Left colon (tissue), 2 donors: ENCODE results near the gene P2RX1. TPM values are rescaled to one million over a fixed set of nuclear protein-coding genes. Genes with fewer than 3 reads are reported as not detected.
"Not testable (repeated sequence)": the region's sequence is repeated elsewhere in the genome, so short reads cannot be mapped to it uniquely, and the experiment has no call there.

ENCODE experiments used
- ATAC-seq: fragments of 200-7000 bp; cut with Tn5 transposase; one replicate; pipeline ENCODE4 v1.9.1; 2020; ENCODE audit warnings: mild to moderate bottlenecking, moderate library complexity
- DNase-seq, 2 donors: peaks; one replicate each; pipeline ENCODE4 v3.0.0-alpha.2; 2020
- intact Hi-C, 2 donors: fragments of 100-400 bp; cut with DNase I in 1 of 2; cut with micrococcal nuclease in 1 of 2; formaldehyde crosslinking; loops; one replicate each; pipeline versions ENCODE4 v1.11.2 to v1.14.0; 2022; cut with DNase I, micrococcal nuclease
- total RNA-seq, 2 donors: library from RNA; stranded (reverse); fragmentation: NEBNext Ultra II Directional; extraction: Animal tissue kit (Norgen Biotek cat#: 25700); gene quantifications; one replicate each; pipeline ENCODE4 v1.2.1, GENCODE V29; 2021
- donor health status: DM: no; HTN: no; CAD: no.
- donor health status: DM: yes; HTN: yes; CAD: no.

The P2RX1 gene
- total RNA-seq, 2 donors from 2014 or later, result 2.8 to 5.9 TPM

DNA sequence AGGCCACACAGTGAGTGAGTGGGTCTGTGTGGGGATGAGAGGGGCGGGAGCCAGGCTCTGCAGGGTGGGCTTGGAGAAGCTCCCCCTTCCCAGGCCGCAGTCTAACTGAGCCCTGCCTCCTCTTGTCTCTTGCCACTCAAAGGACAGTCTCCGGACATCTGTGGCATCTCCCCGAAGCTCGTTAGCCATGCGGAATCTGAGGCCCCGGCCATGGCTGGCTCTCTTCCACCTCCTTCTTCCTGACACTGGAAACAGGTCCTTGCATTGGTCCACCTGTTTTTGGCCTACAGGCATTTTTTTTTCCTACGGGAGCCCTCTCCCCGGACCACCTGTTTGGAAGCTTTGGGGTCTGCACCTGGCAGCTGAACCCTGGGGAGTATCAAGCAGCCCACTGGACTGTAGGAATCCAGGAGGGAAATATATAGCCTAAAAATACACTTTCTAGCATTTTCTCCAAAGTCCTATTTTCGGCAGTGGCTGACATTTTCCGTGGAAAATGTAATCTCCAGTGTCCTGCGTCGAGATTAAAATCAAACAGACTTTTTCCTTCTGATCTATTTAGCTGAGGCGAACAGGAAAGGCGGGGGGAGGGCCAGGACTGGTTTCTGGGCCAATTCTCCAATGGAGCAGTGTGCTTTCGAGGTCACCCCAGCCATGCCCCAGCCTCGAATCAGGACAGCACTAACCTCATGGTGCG lies 38.9 kb upstream of the P2RX1 start:
- intact Hi-C loops, result no loop called here
- DNase-seq (no peak), ATAC-seq (no peak)

GRCh38 chr17:3954086-3954485 lies 37.8 kb upstream of the P2RX1 start:
- ATAC-seq (no peak), DNase-seq (no peak)
- intact Hi-C loops, result no loop called here

- DNase-seq (no peak), ATAC-seq (no peak)
- intact Hi-C loops, result no loop called here
Observed at GRCh38 chr17:3953542-3953941, 37.3 kb upstream of the P2RX1 start.

GRCh38 chr17:3952186-3952585 lies 35.9 kb upstream of the P2RX1 start:
- DNase-seq (no peak), ATAC-seq (no peak)
- intact Hi-C loops, result no loop called here

- intact Hi-C loops, result no loop called here
- DNase-seq (no peak), ATAC-seq (no peak)
Observed at GRCh38 chr17:3951420-3951819, 35.2 kb upstream of the P2RX1 start.

- DNase-seq (no peak), ATAC-seq (no peak)
- intact Hi-C loops, result no loop called here
Observed at GRCh38 chr17:3951003-3951402, 34.7 kb upstream of the P2RX1 start.

DNA sequence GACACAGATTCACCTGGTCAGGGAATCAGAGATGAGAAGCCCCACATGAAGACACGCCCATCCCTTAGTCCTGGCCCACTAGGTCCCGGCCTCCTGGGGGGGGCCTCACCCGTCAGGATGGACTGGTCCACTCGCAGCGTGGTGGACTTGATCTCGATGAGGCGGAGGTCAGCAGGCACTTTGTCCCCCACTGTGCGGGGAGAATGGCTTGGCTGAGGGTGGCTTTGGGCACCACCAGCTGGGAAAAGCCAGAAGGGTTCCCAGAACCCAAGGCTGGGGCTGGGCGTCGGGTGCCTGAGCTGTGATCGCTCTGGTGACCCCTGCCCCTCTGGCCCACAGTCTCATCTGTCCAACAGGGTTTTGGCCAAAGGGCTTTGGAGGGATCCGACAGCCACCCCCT lies 34.3 kb upstream of the P2RX1 start:
- ATAC-seq (no peak), DNase-seq (no peak)
- intact Hi-C loops, result no loop called here

GRCh38 chr17:3949418-3949817 lies 33.2 kb upstream of the P2RX1 start:
- no peak for ATAC-seq
- intact Hi-C loops, result no loop called here
- no peak for DNase-seq

DNA sequence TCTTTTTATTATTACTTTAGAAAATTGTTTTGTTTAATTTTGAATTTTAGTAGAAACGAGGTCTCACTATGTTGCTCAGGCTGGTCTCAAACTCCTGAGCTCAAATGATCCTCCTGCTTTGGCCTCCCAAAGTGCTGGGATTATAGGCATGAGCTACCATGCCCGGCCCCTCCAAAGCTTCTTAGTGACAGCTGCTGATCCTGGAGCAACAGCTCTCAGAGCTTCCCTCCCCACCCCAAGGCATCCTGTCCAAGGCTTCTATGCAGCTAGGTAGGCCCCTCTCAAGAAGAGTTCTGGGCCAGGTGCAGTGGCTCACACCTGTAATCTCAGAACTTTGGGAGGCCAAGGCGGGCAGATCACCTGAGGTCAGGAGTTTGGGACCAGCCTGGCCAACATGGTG lies 32.3 kb upstream of the P2RX1 start:
- intact Hi-C loops, DNase-seq, ATAC-seq: not testable (repeated sequence)

GRCh38 chr17:3947318-3947810 lies 31.1 kb upstream of the P2RX1 start:
- intact Hi-C loops, result no loop called here

GRCh38 chr17:3946711-3947235 lies 30.5 kb upstream of the P2RX1 start:
- DNase-seq (no peak), ATAC-seq (no peak)
- intact Hi-C loops, result no loop called here

More at GRCh38 chr17:3947318-3947810, 31.1 kb upstream of the P2RX1 start:
- DNase-seq, result no peak
- ATAC-seq, result no peak

- ATAC-seq, result peak; percentile 58
- no peak for DNase-seq
- intact Hi-C loops, result no loop called here
Observed at GRCh38 chr17:3944485-3945388, 28.5 kb upstream of the P2RX1 start.

- DNase-seq, result no peak
- ATAC-seq, result no peak
- intact Hi-C loops, result no loop called here
Observed at GRCh38 chr17:3943240-3943891, 27.1 kb upstream of the P2RX1 start.

- DNase-seq, result no peak
- ATAC-seq, result no peak
- intact Hi-C loops, result no loop called here
Observed at GRCh38 chr17:3940965-3941698, 24.9 kb upstream of the P2RX1 start.

DNA sequence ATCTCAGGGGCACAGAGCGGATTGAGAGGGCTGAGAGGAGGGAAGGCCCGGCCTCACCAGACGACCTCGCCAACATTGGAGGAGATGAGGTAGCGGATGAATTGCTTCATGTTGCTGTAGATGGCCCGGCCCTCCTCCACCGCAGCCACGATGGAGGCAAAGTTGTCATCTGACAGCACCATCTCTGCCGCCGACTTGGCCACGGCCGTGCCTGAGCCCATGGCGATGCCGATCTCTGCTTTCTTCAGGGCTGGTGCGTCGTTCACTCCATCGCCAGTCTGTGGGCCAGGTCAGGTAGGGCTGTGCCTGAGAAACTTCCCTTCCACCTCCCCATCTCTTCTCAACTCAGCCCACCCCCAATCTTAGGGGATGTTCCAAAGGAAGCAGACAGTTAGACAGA lies 21.1 kb upstream of the P2RX1 start:
- no peak for ATAC-seq
- no peak for DNase-seq
- intact Hi-C loops, result no loop called here

GRCh38 chr17:3935825-3936355 lies 19.6 kb upstream of the P2RX1 start:
- no peak for ATAC-seq
- intact Hi-C loops, result no loop called here
- DNase-seq, result no peak

DNA sequence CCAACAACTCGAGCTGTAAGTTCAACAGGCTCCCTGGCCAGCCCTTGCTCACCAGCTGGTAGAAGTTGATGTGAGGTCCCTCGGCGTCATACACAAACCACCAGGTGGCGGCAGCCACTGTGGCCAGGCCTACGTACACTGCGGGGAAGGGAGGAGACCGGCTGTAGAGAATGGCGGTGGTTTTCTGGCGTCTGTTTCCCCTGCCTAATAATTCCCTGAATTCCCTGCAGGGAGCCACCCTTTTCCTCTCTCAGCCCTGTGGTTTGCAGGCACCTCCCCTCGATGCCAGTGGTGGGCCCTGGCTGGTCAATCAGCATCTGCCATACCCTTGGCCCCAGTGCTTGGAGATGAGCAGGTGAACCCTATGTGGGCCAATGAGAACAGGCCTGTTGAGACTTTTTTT lies 18.9 kb upstream of the P2RX1 start:
- intact Hi-C loops, result no loop called here
- peak; percentile 64 to 80 for DNase-seq
- peak; percentile 92 for ATAC-seq

DNA sequence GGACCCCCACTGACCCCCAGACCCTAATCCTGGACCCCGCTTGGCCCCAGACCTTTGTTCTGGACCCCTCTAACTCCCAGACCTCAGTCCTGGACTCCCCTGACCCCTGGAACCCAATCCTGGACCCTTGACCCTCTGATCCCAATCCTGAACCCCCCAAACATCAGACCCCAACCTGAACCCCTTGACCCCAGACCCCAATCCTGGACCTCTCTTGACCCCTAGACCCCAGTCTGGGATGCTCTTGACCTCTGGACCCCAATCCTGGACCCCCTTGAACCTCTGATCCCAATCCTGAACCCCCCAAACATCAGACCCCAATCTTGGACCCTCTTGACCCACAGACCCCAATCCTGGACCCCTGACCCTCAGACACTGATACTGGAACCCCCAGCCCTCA lies 13.5 kb upstream of the P2RX1 start:
- intact Hi-C loops, result no loop called here
- DNase-seq (no peak), ATAC-seq (no peak)

DNA sequence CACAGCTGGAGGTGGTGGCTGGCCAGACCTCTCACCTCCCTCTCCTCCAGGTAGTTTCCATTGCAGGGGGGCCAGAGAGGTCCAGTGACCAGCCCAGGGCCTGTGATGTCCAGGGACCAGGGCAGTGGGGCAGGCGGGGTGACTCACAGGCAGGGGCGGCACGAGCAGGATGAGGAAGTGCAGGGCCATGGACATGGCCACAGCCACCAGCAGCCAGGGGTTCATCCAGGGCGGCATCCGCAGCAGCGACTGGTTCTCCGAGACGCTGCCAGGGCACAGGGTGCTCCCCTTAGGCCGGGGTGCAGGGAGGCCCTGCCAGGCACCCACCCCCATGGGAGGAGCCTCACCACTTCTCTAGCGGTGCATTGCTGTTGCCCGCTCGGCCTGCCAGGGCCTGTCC lies 12.9 kb upstream of the P2RX1 start:
- no peak for ATAC-seq
- intact Hi-C loops, result no loop called here

More for the DNA sequence above, 12.9 kb upstream of the P2RX1 start:
- no peak for DNase-seq
